Sigmoid colon (tissue), 4 donors: ENCODE measurements around the gene ARSB.

Experiments used
- CTCF ChIP-seq, 4 experiments: fragments of 450-650 bp in 3 of 4; fragments of 200-600 bp in 1 of 4; IDR thresholded peaks; one replicate each; pipeline ENCODE4 v1.5.1; 2016 to 2019; ENCODE audit warnings: antibody characterized with exemption in 4 of 4, mild to moderate bottlenecking in 3 of 4, moderate library complexity in 2 of 4
- EP300 ChIP-seq, 4 donors: sonication (generic); formaldehyde crosslinking; IDR thresholded peaks; one replicate each; pipeline ENCODE4 v1.6.1; 2017; ENCODE audit warnings: antibody characterized with exemption in 4 of 4
- POLR2A ChIP-seq, 2 donors: fragments of 450-650 bp; IDR thresholded peaks; one replicate each; pipeline ENCODE4 v1.6.1; 2016; ENCODE audit warnings: antibody characterized with exemption in 2 of 2, mild to moderate bottlenecking in 2 of 2, moderate library complexity in 2 of 2
- POLR2AphosphoS5 ChIP-seq, 4 donors: sonication (generic); formaldehyde crosslinking; IDR thresholded peaks; one replicate each; pipeline ENCODE4 v1.6.1; 2017; ENCODE audit warnings: antibody characterized with exemption in 4 of 4

DNA sequence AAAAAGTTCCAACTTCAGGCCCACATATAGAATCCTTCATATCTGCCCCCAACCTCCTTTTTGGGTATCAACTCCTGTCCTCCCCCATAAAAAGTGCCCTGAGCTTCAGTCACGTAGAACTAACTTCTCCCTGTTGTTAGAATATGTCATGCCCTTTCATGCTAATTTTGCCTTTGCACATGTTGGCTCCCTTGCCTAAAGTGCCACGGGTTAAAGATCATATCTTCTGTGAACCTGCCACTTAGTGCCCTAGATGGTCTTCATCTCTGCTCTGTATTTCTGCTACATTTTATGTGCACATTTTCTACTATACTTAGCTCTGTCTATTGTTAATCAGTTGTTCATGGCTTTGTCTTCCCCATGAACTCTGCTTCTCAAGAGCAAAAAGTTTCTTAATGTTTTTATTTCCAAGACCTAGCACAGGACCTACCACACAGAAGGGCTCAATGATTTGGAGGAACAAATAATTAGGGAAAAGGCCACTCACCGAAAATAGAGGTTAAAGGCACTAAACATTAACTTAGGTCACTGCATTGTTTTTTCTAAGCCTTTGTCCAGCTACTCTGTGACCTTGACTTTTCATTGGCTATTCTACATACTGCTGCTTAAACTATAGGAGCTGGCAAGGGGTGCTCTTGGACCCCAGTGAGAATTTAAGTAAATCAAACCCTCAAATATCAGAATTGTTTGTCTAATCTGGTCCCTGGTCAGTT is 94.3 kb downstream of the ARSB start:
- TF ChIP-seq CTCF (IDR thresholded peaks at IDR 0.05) (no peak), POLR2A (IDR thresholded peaks at IDR 0.05) (no peak), POLR2AphosphoS5 (IDR thresholded peaks at IDR 0.05) (no peak), EP300 (IDR thresholded peaks at IDR 0.05) (no peak)
